Measurements from ENCODE around the gene PCDH1. TPM values are rescaled to one million over a fixed set of nuclear protein-coding genes. Genes with fewer than 3 reads are reported as not detected.

The PCDH1 gene
- total RNA-seq, 1 donor: 1.4 TPM

DNA sequence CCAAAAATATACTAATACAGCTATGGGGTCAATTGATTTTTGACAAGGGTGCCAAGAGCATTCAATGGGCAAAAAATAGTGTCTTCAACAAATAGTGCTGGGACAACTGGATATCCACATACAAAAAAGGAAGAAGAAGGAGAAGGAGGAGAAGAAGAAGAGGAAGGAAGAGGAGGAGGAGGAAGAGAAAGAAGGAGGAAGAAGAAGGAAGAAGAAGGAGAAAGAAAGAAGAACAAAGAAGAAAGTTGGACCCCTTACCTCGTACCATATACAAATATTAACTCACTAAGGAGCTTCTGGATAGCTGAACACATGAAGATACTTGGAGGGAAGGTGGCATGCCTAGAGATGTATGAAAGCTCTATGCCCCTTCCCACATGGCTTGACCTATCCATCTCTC, 28.3 kb upstream of the PCDH1 start:
- Histone ChIP-seq H3K36me3 (ENCODE audit: insufficient read depth, low read length) (no peaks in the 10 kb centered on the region), H3K4me1 (ENCODE audit: insufficient read depth, low read length) (peaks cover 4% of the 10 kb centered on the region), H3K9me3 (ENCODE audit: low read depth, low read length) (no peaks in the 10 kb centered on the region), H3K79me2 (ENCODE audit: insufficient read depth, low read length) (no peaks in the 10 kb centered on the region), H3K27me3 (ENCODE audit: insufficient read depth, low read length) (peaks cover 17% of the 10 kb centered on the region), H3K4me2 (ENCODE audit: insufficient read depth, low read length) (no peak overlapping the region), H2AFZ (ENCODE audit: low read length) (no peak overlapping the region), H4K20me1 (ENCODE audit: insufficient read depth, low read length) (no peaks in the 10 kb centered on the region), H3K27ac (ENCODE audit: low read depth, low read length) (no peak overlapping the region), H3K4me3 (ENCODE audit: insufficient read depth, low read length) (no peak overlapping the region)
- DNase-seq (ENCODE audit: insufficient read length, low spot score, missing footprints): no peak
- TF ChIP-seq, protein P1, sequence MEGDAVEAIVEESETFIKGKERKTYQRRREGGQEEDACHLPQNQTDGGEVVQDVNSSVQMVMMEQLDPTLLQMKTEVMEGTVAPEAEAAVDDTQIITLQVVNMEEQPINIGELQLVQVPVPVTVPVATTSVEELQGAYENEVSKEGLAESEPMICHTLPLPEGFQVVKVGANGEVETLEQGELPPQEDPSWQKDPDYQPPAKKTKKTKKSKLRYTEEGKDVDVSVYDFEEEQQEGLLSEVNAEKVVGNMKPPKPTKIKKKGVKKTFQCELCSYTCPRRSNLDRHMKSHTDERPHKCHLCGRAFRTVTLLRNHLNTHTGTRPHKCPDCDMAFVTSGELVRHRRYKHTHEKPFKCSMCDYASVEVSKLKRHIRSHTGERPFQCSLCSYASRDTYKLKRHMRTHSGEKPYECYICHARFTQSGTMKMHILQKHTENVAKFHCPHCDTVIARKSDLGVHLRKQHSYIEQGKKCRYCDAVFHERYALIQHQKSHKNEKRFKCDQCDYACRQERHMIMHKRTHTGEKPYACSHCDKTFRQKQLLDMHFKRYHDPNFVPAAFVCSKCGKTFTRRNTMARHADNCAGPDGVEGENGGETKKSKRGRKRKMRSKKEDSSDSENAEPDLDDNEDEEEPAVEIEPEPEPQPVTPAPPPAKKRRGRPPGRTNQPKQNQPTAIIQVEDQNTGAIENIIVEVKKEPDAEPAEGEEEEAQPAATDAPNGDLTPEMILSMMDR (IDR thresholded peaks at IDR 0.05; ENCODE audit: extremely low read depth, low read depth, low read length): no peak

DNA sequence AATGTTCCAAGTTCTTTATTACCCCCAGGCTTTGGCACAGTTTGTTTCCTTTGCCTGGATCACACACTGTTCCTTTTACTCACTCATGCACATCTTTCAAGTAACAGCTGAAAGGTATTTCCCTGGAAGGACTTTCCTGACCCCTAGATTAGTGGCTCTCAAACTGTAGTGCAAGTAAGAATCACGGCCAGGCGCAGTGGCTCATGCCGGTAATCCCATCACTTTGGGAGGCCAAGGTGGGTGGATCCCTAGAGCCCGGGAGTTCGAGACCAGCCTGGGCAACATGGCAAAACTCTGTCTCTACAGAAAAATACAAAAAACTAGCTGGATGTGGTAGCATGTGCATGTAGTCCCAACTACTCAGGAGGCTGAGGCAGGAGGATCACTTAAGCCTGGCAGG, 26.3 kb upstream of the PCDH1 start:
- H3K9me3 ChIP-seq (ENCODE audit: low read depth, low read length): no peaks in the 10 kb centered on the region
- no peaks in the 10 kb centered on the region for H4K20me1 ChIP-seq (ENCODE audit: insufficient read depth, low read length)
- no peaks in the 10 kb centered on the region for H3K79me2 ChIP-seq (ENCODE audit: insufficient read depth, low read length)
- no peak overlapping the region for H2AFZ ChIP-seq (ENCODE audit: low read length)
- H3K4me2 ChIP-seq (ENCODE audit: insufficient read depth, low read length): no peak overlapping the region
- H3K27me3 ChIP-seq (ENCODE audit: insufficient read depth, low read length): peaks cover 19% of the 10 kb centered on the region
- peaks cover 4% of the 10 kb centered on the region for H3K4me1 ChIP-seq (ENCODE audit: insufficient read depth, low read length)
- H3K36me3 ChIP-seq (ENCODE audit: insufficient read depth, low read length): no peaks in the 10 kb centered on the region
- no peak overlapping the region for H3K27ac ChIP-seq (ENCODE audit: low read depth, low read length)
- H3K4me3 ChIP-seq (ENCODE audit: insufficient read depth, low read length): no peak overlapping the region
- DNase-seq (ENCODE audit: insufficient read length, low spot score, missing footprints): no peak
- TF ChIP-seq, protein P1 (IDR thresholded peaks at IDR 0.05; ENCODE audit: extremely low read depth, low read depth, low read length): no peak

DNA sequence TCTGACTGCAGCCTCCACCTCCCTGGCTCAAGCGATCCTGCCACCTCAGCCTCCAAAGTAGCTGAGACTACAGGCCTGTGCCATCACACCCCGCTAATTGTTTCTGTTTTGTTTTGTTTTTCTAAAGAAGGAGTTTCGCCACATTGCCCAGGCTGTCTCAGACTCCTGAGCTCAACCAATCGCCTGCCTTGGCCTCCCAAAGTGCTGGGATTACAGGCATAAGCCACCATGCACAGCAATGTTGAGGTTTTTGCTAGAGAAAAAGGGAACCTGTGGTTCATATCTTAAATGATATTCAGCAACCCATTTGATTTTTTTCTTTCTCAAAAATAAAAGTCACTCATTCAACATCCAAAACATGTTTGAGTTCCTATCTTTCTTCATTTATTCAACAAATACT, 25.1 kb upstream of the PCDH1 start:
- DNase-seq (ENCODE audit: insufficient read length, low spot score, missing footprints): no peak
- H4K20me1 ChIP-seq (ENCODE audit: insufficient read depth, low read length): no peaks in the 10 kb centered on the region
- H2AFZ ChIP-seq (ENCODE audit: low read length): no peak overlapping the region
- H3K36me3 ChIP-seq (ENCODE audit: insufficient read depth, low read length): no peaks in the 10 kb centered on the region
- no peaks in the 10 kb centered on the region for H3K79me2 ChIP-seq (ENCODE audit: insufficient read depth, low read length)
- no peak overlapping the region for H3K27ac ChIP-seq (ENCODE audit: low read depth, low read length)
- no peaks in the 10 kb centered on the region for H3K9me3 ChIP-seq (ENCODE audit: low read depth, low read length)
- H3K4me1 ChIP-seq (ENCODE audit: insufficient read depth, low read length): no peaks in the 10 kb centered on the region
- H3K27me3 ChIP-seq (ENCODE audit: insufficient read depth, low read length): peaks cover 19% of the 10 kb centered on the region
- TF ChIP-seq, protein P1 (IDR thresholded peaks at IDR 0.05; ENCODE audit: extremely low read depth, low read depth, low read length): no peak
- H3K4me3 ChIP-seq (ENCODE audit: insufficient read depth, low read length): no peak overlapping the region
- H3K4me2 ChIP-seq (ENCODE audit: insufficient read depth, low read length): no peak overlapping the region

DNA sequence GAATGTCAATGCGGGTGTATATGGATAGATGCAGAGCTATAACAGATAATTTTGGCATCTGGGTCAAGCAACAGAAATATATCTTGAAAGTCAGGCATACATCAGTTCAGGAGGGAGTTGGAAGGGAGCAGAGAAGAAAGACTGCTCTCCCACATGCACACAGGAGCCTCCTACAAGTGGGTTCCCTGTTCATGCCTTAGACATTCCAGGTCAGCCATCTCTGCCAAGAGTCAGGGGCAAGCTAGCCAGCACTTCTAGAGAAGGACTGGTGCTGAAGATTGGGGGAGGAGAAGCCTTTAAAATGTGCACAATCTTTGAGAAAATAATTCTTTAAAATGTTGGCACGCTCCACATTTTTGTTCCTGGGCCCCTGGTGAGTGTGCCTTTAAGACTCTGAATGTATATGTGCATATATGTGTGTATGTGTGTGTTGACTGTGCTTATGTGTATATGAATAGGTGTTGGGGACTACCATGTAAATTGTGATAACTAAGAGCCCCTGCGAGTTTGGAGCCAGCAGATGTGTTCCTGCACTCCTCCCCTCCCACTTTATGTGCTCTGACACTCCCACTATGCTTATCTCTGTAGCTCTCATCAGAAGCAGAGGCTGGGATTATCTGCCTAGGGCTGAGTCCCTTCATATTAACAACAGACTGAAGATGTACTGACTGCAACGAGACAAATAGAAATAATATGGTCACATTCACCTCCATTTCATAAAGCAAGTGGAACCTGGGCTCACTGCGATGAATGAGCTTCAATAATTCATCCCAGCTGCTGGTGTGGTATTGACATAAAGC, 24.0 kb upstream of the PCDH1 start:
- Histone ChIP-seq H3K27me3 (ENCODE audit: insufficient read depth, low read length) (peaks cover 19% of the 10 kb centered on the region), H4K20me1 (ENCODE audit: insufficient read depth, low read length) (no peaks in the 10 kb centered on the region), H3K4me3 (ENCODE audit: insufficient read depth, low read length) (no peak overlapping the region), H3K27ac (ENCODE audit: low read depth, low read length) (no peak overlapping the region), H2AFZ (ENCODE audit: low read length) (no peak overlapping the region), H3K36me3 (ENCODE audit: insufficient read depth, low read length) (no peaks in the 10 kb centered on the region), H3K9me3 (ENCODE audit: low read depth, low read length) (no peaks in the 10 kb centered on the region), H3K79me2 (ENCODE audit: insufficient read depth, low read length) (no peaks in the 10 kb centered on the region), H3K4me1 (ENCODE audit: insufficient read depth, low read length) (no peaks in the 10 kb centered on the region), H3K4me2 (ENCODE audit: insufficient read depth, low read length) (no peak overlapping the region)
- DNase-seq (ENCODE audit: insufficient read length, low spot score, missing footprints): no peak
- TF ChIP-seq, protein P1 (IDR thresholded peaks at IDR 0.05; ENCODE audit: extremely low read depth, low read depth, low read length): no peak

All from osteoblast (primary cell).